Measurements from ENCODE around the gene DLGAP5.

- TF ChIP-seq POLR2A (IDR thresholded peaks at IDR 0.05; ENCODE audit: low read depth, low read length), result no peak
- TF ChIP-seq CTCF (conservative IDR thresholded peaks at IDR 0.05; ENCODE audit: low read depth, low read length), result no peak
- TF ChIP-seq BHLHE40 (IDR thresholded peaks at IDR 0.05; ENCODE audit: low read depth, low read length), result no peak
- TF ChIP-seq MAZ (IDR thresholded peaks at IDR 0.05; ENCODE audit: borderline replicate concordance, low read depth, low read length), result no peak
- TF ChIP-seq RAD21 (IDR thresholded peaks at IDR 0.05; ENCODE audit: low read length), result no peak
- TF ChIP-seq RFX5 (IDR thresholded peaks at IDR 0.05; ENCODE audit: low read depth, low read length), result no peak
- TF ChIP-seq SMC3 (IDR thresholded peaks at IDR 0.05; ENCODE audit: low read depth, low read length), result no peak
- no peak for TF ChIP-seq USF2 (IDR thresholded peaks at IDR 0.05; ENCODE audit: low read depth, low read length)
- TF ChIP-seq MXI1 (IDR thresholded peaks at IDR 0.05; ENCODE audit: borderline replicate concordance, low read depth, low read length), result no peak
- no peak for TF ChIP-seq ELK1 (IDR thresholded peaks at IDR 0.05; ENCODE audit: borderline replicate concordance, low read depth, low read length)
Observed at GRCh38 chr14:55124774-55125386, 66.5 kb downstream of the DLGAP5 start.
